ENCODE data around the gene TADA2B.
A peak's percentile ranks its signal among the peaks of the same experiment; 100 is the strongest.

Gene TADA2B

GRCh38 chr4:7041801-7042502, 1.2 kb upstream of the TADA2B start:
- no peak for DNase-seq (ENCODE audit: low read depth)

GRCh38 chr4:7042503-7043283, 479 bp upstream of the TADA2B start:
- peak; percentile 87 for DNase-seq (ENCODE audit: low read depth)

- DNase-seq (ENCODE audit: low read depth) = no peak
Measured at GRCh38 chr4:7044137-7044930, 1.2 kb downstream of the TADA2B start.

GRCh38 chr4:7045553-7045952, 2.4 kb downstream of the TADA2B start:
- DNase-seq (ENCODE audit: low read depth) = no peak

GRCh38 chr4:7045961-7046921, 3.1 kb downstream of the TADA2B start:
- DNase-seq (ENCODE audit: low read depth) = no peak

GRCh38 chr4:7046971-7047370, 3.8 kb downstream of the TADA2B start:
- no peak for DNase-seq (ENCODE audit: low read depth)

- no peak for DNase-seq (ENCODE audit: low read depth)
Measured at GRCh38 chr4:7048642-7049041, 5.5 kb downstream of the TADA2B start.

- DNase-seq (ENCODE audit: low read depth) = no peak
Measured at GRCh38 chr4:7049295-7049694, 6.1 kb downstream of the TADA2B start.

GRCh38 chr4:7049739-7050138, 6.6 kb downstream of the TADA2B start:
- no peak for DNase-seq (ENCODE audit: low read depth)

- no peak for DNase-seq (ENCODE audit: low read depth)
Measured at GRCh38 chr4:7050481-7051143, 7.4 kb downstream of the TADA2B start.

GRCh38 chr4:7051144-7051495, 7.9 kb downstream of the TADA2B start:
- no peak for DNase-seq (ENCODE audit: low read depth)

- no peak for DNase-seq (ENCODE audit: low read depth)
Measured at GRCh38 chr4:7051905-7052304, 8.7 kb downstream of the TADA2B start.

GRCh38 chr4:7052313-7052712, 9.1 kb downstream of the TADA2B start:
- no peak for DNase-seq (ENCODE audit: low read depth)

GRCh38 chr4:7052923-7053715, 9.9 kb downstream of the TADA2B start:
- DNase-seq (ENCODE audit: low read depth) = no peak

- DNase-seq (ENCODE audit: low read depth) = no peak
Measured at GRCh38 chr4:7054106-7054880, 11.1 kb downstream of the TADA2B start.

GRCh38 chr4:7055111-7055989, 12.2 kb downstream of the TADA2B start:
- DNase-seq (ENCODE audit: low read depth) = no peak

GRCh38 chr4:7055990-7056325, 12.8 kb downstream of the TADA2B start:
- DNase-seq (ENCODE audit: low read depth) = no peak

- DNase-seq (ENCODE audit: low read depth) = no peak
Measured at GRCh38 chr4:7058792-7059191, 15.6 kb downstream of the TADA2B start.

GRCh38 chr4:7059662-7060061, 16.5 kb downstream of the TADA2B start:
- DNase-seq (ENCODE audit: low read depth) = no peak
